Esophagus (tissue), 2 donors: ENCODE results near the gene ZFP1. TPM values are rescaled to one million over a fixed set of nuclear protein-coding genes. Genes with fewer than 3 reads are reported as not detected.

Experiments used
- H3K27ac ChIP-seq, 2 donors: one replicate each; pipeline ENCODE4 v1.5.1; 2013; ENCODE audit warnings: low read depth in 2 of 2, mild to moderate bottlenecking in 2 of 2, inconsistent platforms in 1 of 2, low read length in 1 of 2, moderate library complexity in 1 of 2
- H3K27me3 ChIP-seq, 2 donors: one replicate each; pipeline ENCODE4 v1.6.1; 2013; ENCODE audit warnings: low read length in 2 of 2, control low read depth in 1 of 2, mild to moderate bottlenecking in 1 of 2; ENCODE audit not compliant: insufficient read depth in 2 of 2, control insufficient read depth in 1 of 2
- H3K36me3 ChIP-seq, 2 donors: one replicate each; pipeline ENCODE4 v1.6.1; 2013; ENCODE audit warnings: low read length in 1 of 2; ENCODE audit not compliant: control insufficient read depth in 2 of 2, insufficient read depth in 2 of 2
- H3K4me1 ChIP-seq, 2 donors: one replicate each; pipeline ENCODE4 v1.6.1; 2013; ENCODE audit warnings: low read length in 1 of 2; ENCODE audit not compliant: control insufficient read depth in 2 of 2, insufficient read depth in 2 of 2
- H3K4me3 ChIP-seq, 2 donors: one replicate each; pipeline ENCODE4 v1.5.1; 2013; ENCODE audit warnings: low read length in 2 of 2, mild to moderate bottlenecking in 2 of 2, low read depth in 1 of 2, moderate library complexity in 1 of 2
- H3K9me3 ChIP-seq, 2 donors: one replicate each; pipeline ENCODE4 v1.6.1; 2013; ENCODE audit warnings: mild to moderate bottlenecking in 2 of 2, low read depth in 1 of 2, low read length in 1 of 2, moderate library complexity in 1 of 2; ENCODE audit not compliant: control insufficient read depth in 2 of 2, insufficient read depth in 1 of 2
- WGBS, 2 donors: extraction: QIAGEN DNeasy Blood & Tissue Kit; methylation state at CpG; one replicate each; pipeline ENCODE4 v1.1.7; 2013; 5-methylcytosine and 5-hydroxymethylcytosine counted together
- polyA plus RNA-seq, 2 donors: library from polyadenylated mRNA; stranded (reverse); fragments of 200-250 nt; gene quantifications; one replicate each; pipeline ENCODE4 v1.2.3, GENCODE V29; 2013
- donor health status: healthy with polysubstance abuse.
- donor health status: Bipolar disorder and iron deficiency.

ZFP1 gene
- polyA plus RNA-seq, 2 donors = 2.5 TPM

GRCh38 chr16:75217389-75217851 lies 69.1 kb downstream of the ZFP1 start:
- Histone ChIP-seq H3K36me3 (no peaks in the 10 kb centered on the region), H3K27me3 (no peaks in the 10 kb centered on the region), H3K27ac (no peak overlapping the region), H3K4me1 (no peaks in the 10 kb centered on the region), H3K9me3 (no peaks in the 10 kb centered on the region), H3K4me3 (no peak overlapping the region)
- 78 to 90% methylated on average over 11 of the region's 11 CpGs for WGBS, 2 donors

- 73 to 79% methylated on average over 18 to 19 of the region's 19 CpGs for WGBS, 2 donors
- Histone ChIP-seq H3K36me3 (no peaks in the 10 kb centered on the region), H3K27ac (no peak within 1 kb of the TSS), H3K9me3 (no peaks in the 10 kb centered on the region), H3K4me3 (no peak within 1 kb of the TSS), H3K27me3 (no peaks in the 10 kb centered on the region), H3K4me1 (no peaks in the 10 kb centered on the region)
These were observed 70.1 kb downstream of the ZFP1 start, which contains the start of gene CTRB1 for GRCh38 chr16:75218256-75219076. Gene CTRB1, plus strand, starts transcription at chr16:75218988. Its CDS starts 20 bp downstream, at chr16:75219008.

DNA sequence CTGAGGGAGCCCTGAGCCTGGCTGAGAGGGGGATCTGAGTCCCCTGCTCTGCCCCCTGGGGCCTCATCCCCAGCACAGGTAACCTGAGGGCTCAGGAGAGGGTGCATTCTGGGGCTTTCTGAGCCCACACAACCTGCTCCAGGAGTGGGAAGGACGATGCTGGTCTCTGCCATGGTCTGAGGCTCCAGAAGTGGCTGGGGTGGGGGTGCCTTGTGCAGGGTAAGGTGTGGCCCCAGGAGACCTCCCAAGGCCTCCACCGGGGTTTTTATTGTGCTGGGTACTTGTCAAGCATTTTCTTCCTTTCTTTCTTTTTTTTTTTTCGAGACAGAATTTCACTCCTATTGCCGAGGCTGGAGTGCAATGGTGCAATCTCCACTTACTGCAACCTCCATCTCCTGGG lies 70.8 kb downstream of the ZFP1 start:
- no peak overlapping the region for H3K4me3 ChIP-seq
- no peak overlapping the region for H3K27ac ChIP-seq
- WGBS, 2 donors = 54 to 74% methylated on average over 4 of the region's 4 CpGs
- H3K4me1 ChIP-seq = no peaks in the 10 kb centered on the region
- no peaks in the 10 kb centered on the region for H3K9me3 ChIP-seq
- no peaks in the 10 kb centered on the region for H3K27me3 ChIP-seq
- H3K36me3 ChIP-seq = no peaks in the 10 kb centered on the region

DNA sequence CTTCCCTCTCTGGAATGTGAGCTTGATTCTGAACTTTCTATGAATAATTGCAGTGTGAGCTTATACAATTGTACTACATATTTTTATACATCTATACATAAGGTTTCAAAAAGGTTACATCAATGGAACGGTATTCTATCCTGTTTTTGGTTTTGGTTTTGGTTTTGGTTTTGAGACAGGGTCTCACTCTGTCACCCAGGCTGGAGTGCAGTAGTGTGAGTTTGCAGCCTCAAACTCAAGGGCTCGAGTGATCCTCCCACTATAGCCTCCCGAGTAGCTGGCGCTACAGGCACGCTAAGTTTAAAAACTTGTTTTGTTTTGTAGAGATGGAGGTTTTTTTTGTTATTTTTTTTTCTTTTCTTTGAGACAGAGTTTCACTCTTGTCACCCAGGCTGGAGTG lies 71.5 kb downstream of the ZFP1 start:
- Histone ChIP-seq H3K9me3 (no peaks in the 10 kb centered on the region), H3K4me1 (no peaks in the 10 kb centered on the region), H3K4me3 (no peak overlapping the region), H3K36me3 (no peaks in the 10 kb centered on the region), H3K27me3 (no peaks in the 10 kb centered on the region), H3K27ac (no peak overlapping the region)
- WGBS, 2 donors = 59 to 62% methylated on average over 5 of the region's 5 CpGs

Other genes starting within 250 kb of the ZFP1 start
- 10 to 100 TPM; 16.1 to 27.6 TPM for gene WDR59, start 163.4 kb upstream of the ZFP1 start, polyA plus RNA-seq
- 10 to 100 TPM; 36.2 to 39.5 TPM for gene ZNRF1, start 149.5 kb upstream of the ZFP1 start, polyA plus RNA-seq
- gene LDHD, start 31.7 kb upstream of the ZFP1 start, polyA plus RNA-seq = 10 to 100 TPM; 11.8 to 12.6 TPM
- 1 to 10 TPM in 1 of 2 donors, under 1 TPM in 1; 0.35 to 1.7 TPM for gene CTRB2, start 58.6 kb downstream of the ZFP1 start, polyA plus RNA-seq
- gene CTRB1, start 70.5 kb downstream of the ZFP1 start, polyA plus RNA-seq = 1 to 10 TPM in 1 of 2 donors, under 1 TPM in 1; 0.34 to 2.0 TPM
- gene BCAR1, start 103.1 kb downstream of the ZFP1 start, polyA plus RNA-seq = 10 to 100 TPM; 20.2 to 25.7 TPM